Activated T-cell treated with anti-CD3 and anti-CD28 coated beads for 48 hours (primary cell): ENCODE results near the gene CAMTA1.

Source experiments
- DNase-seq: peaks from one replicate; pipeline ENCODE4 v3.0.0-alpha.2; 2020; ENCODE audit warnings: low read depth

Gene CAMTA1

GRCh38 chr1:7435276-7436055 lies 650.2 kb downstream of the CAMTA1 start:
- no peak for DNase-seq

GRCh38 chr1:7436056-7437005 lies 651.1 kb downstream of the CAMTA1 start:
- DNase-seq = no peak

- DNase-seq = no peak
These were observed 651.8 kb downstream of the CAMTA1 start for GRCh38 chr1:7437036-7437435.

GRCh38 chr1:7437608-7438395 lies 652.5 kb downstream of the CAMTA1 start:
- no peak for DNase-seq

GRCh38 chr1:7438396-7438785 lies 653.1 kb downstream of the CAMTA1 start:
- no peak for DNase-seq

GRCh38 chr1:7438921-7439655 lies 653.8 kb downstream of the CAMTA1 start:
- no peak for DNase-seq

GRCh38 chr1:7440154-7440553 lies 654.9 kb downstream of the CAMTA1 start:
- no peak for DNase-seq

DNA sequence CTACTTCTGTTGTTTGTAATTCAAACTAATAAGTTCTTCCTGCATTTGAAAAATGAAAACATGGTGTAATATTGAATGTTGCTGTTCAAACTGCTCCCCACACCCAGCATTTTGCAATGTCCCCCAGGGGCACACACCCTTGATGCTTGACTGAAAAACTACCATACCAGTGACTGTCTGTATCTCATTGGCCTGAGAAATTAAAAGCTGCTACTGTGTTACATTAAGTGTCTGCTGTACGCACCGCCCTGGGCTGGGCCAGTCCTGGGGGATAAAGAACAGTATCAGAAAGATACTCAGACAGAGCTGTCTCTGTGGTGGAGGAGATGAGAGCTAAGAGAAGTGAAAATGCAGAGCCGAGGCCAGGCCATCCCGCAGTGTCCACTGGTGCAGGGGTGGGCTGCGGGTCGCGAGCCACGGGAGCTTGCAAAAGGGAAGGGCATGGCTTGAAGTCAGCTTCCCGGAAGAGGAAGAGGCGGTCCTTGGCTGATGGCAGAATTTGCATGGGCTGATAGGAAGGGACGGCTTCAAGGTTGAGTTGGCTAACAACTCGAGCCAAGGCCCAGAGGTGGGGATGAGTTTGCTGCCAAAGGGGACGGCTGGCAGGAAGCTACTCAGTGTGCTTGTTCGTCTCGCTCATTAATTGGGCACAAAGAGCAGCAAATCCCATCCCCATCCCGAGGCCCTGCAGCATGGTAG lies 656.0 kb downstream of the CAMTA1 start:
- DNase-seq = no peak

- DNase-seq = no peak
These were observed 656.8 kb downstream of the CAMTA1 start for GRCh38 chr1:7442036-7442435.

DNA sequence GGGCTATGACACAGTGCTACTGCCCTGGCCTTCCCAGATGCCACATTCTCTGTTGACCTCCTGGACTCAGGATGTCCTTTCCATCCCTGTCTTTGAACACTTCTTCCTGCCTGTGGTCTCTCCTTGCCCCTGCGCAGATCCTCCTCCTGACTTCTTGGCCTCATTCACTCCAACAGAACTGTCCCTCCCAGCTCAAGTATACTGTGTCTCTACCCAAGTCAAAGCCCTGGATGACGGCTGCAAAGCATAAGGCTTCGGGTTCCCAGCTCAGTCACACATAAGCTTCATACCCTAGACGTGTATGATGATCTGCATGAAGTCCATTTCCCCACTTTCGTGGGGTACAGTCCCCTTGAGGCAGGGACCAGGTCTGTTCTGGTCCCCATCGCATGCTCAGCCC lies 657.7 kb downstream of the CAMTA1 start:
- DNase-seq = no peak

DNA sequence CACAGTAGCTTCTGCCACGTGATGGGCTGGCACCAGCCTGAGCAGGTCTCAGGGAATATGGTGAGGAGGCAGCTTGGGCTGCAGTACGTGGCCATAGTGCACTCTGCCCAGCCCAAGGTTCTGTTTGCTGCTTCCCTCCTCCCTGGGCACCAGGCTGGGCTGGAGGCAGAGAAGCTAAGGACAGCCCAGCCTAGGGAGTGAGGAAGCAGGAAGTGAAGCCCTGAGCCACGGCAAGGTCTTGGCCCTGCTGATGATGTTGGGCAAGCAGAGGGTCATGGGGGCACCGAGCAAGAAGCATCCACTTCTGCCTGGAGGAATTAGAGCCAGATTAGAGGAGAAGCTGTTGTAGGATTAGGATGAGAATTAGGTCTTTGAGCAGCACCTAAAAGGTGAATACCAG lies 659.1 kb downstream of the CAMTA1 start:
- no peak for DNase-seq

DNA sequence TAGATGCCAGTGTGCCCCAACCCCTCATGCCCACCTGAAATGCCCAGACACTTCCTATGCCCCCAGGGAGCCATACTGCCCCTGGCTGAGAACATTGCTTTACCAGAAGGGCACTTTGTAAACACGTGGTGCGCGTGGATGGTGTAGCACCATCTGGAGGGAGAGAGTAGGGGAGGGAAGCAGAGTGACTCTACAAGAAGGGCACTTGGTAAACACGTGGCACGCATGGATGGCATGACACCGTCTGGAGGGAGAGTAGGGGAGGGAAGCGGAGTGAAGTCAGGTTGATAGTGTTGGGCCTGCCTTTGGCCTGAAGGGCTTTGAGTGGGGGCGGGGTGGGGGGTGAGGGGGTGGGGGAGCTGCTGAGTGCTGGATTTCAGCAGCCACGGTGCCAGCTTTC lies 661.8 kb downstream of the CAMTA1 start:
- no peak for DNase-seq

DNA sequence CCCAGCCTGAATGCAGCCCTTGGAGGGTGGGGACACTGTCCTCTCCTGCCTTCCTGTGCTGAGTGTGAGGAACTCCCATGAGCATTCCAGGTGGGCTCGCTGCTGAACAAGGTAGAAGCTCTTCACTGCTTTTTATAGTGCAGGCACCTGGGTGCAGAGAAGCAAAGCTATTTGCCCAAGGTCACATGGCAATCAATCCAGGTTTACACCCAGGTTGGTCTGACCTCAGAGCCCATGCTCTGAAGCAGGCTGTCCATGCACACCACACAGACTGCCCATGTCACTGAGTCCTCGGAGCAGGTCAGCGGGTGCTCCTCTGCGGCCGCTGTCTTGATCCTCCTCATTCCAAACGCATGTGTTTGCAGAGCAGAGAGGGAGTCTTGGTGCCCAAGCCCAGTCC lies 662.5 kb downstream of the CAMTA1 start:
- no peak for DNase-seq

DNA sequence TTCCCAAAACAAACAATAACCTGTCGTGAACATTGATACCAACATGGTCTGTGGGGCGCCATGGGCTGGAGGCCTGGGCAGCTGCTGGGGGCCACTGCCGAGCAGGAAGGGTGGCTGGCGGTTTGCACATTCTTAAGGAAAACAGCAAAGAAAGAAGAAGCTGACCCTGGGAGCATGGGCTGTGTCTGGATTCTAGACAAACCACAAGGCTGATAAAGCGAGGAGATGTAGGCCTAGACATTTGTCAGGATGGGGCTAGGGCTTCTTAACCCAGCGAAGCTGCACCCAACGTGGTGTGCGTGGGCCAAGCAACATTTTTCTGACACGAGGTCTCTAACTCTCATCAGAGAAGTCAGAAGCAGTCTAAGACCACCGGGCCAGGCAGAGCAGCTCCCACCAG lies 663.7 kb downstream of the CAMTA1 start:
- DNase-seq = no peak

DNA sequence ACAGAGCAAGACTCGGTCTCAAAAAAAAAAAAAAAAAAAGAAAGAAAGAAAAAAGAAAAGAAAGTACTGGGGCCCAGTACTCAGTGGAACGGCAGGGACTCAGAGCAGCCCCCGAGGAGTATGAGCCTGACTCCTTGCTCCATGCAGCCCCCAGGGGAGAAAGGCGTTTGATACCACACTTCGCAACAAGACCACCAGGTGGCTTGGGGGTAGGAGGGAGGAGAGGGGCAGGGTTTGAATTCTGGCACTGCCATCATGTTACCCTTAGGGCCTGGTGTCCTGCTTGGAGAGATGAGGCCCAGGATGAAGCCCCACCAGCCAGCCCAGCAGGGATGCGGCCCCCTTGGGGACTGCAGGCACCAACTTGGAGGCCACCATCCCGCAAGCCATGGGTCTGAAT lies 664.5 kb downstream of the CAMTA1 start:
- no peak for DNase-seq

GRCh38 chr1:7450838-7451237 lies 665.6 kb downstream of the CAMTA1 start:
- DNase-seq = no peak

DNA sequence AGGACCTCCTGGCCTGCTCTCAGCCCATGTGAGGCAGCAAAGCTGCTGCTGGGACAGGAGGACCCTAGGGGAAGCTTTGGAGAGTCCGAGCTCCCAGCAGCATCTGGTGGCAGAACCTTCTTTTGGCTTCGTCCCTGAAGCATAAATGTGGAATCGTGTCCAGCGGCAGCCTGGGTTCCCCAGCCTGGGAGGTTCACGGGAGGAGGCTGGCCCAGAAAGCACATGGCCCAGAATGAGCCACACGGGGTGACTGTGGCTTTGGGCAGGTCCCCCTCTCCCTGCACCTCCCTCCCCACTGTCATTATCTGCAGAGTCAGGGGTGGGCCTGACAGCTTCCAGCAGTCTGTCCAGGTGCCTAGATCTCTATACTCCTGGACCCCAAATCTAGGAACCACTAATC lies 667.8 kb downstream of the CAMTA1 start:
- no peak for DNase-seq

GRCh38 chr1:7454052-7454815 lies 669.0 kb downstream of the CAMTA1 start:
- no peak for DNase-seq

DNA sequence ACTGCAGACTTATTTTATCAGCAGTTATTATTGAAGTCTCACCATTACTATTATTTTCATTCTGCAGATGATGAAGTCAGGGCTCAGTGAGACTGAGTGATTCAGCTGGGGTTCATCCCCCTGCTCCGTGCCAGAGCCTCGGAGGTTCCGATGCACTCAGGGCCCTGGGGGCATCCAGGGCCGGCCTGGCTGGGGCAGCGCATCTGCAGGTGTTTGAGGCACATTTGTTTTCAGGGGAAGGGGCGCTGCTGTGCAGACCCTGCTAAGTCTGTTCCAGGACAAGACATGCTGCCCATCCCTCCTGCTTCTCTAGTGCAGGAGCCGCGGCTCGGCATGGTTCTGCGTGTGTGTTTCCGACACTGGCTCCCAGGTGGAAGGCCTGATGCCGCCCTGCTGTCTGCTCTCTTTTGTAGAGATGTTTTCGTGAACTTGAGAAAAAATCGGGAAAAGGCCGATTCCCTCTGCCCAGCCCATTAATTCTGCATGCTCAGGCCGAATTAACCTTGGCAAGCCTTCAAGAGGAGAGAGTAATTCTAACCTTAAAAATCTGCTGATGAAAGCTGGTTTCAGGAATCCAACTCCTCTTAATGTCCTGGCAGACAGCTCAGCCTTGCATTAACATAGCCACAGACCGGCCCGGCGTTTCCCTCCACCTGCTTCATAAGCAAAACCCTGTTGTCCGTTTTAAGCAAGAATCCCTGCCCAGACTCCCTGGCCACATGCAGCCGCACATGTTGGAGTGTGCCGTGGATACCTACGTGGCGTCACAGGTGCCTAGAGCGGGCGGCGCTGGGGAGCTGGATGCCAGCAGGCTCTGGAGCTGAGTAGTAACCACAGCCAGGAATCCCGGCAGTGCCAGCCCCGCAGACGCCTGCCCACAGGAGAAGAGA lies 669.9 kb downstream of the CAMTA1 start:
- no peak for DNase-seq
